Keratinocyte (primary cell): ENCODE data around the gene UPP2. TPM values are rescaled to one million over a fixed set of nuclear protein-coding genes. Genes with fewer than 3 reads are reported as not detected.

Experiments
- DNase-seq: peaks from one replicate; pipeline ENCODE4 v3.0.0-alpha.2; 2011; ENCODE audit warnings: low read depth, missing footprints, low spot score
- FAIRE-seq: peaks from 2 replicates; lab custom pipeline; 2011; peaks lifted over from hg19 to GRCh38; lab: Jason Lieb, UNC
- H2AFZ ChIP-seq: 2 replicates; pipeline ENCODE4 v1.6.0; 2012; ENCODE audit warnings: low read length, control low read depth, inconsistent platforms; ENCODE audit not compliant: control insufficient read depth
- H3K27ac ChIP-seq: 2 replicates; pipeline ENCODE4 v1.5.1; 2011; ENCODE audit warnings: low read length; ENCODE audit not compliant: control insufficient read depth, insufficient read depth
- H3K27me3 ChIP-seq: 3 replicates; pipeline ENCODE4 v1.6.0; 2011; ENCODE audit warnings: low read length; ENCODE audit not compliant: control insufficient read depth, insufficient read depth; ENCODE audit errors: extremely low read depth
- H3K36me3 ChIP-seq, 2 experiments: 2 replicates in 1 of 2; 3 replicates in 1 of 2; pipeline ENCODE4 v1.5.1; 2011; ENCODE audit warnings: low read length in 2 of 2, mild to moderate bottlenecking in 1 of 2; ENCODE audit not compliant: control insufficient read depth in 2 of 2, insufficient read depth in 2 of 2; ENCODE audit errors: extremely low read depth in 1 of 2
- H3K4me1 ChIP-seq: 3 replicates; pipeline ENCODE4 v1.5.1; 2011; ENCODE audit warnings: low read length; ENCODE audit not compliant: control insufficient read depth, insufficient read depth; ENCODE audit errors: extremely low read depth
- H3K4me2 ChIP-seq: 3 replicates; pipeline ENCODE4 v1.6.0; 2011; ENCODE audit warnings: low read depth, low read length; ENCODE audit not compliant: control insufficient read depth, insufficient read depth; ENCODE audit errors: extremely low read depth
- H3K4me3 ChIP-seq, 3 experiments: fragments of 200-600 bp in 1 of 3; sonication (generic) in 1 of 3; 2 replicates in 2 of 3; 3 replicates in 1 of 3; pipeline ENCODE4 v1.5.1; 2011 to 2016; ENCODE audit warnings: low read length in 3 of 3, mild to moderate bottlenecking in 3 of 3, control low read depth in 2 of 3, inconsistent platforms in 1 of 3, low read depth in 1 of 3, mixed read lengths in 1 of 3, mixed run types in 1 of 3, moderate library complexity in 1 of 3; ENCODE audit not compliant: control insufficient read depth in 2 of 3, insufficient read depth in 2 of 3; ENCODE audit errors: extremely low read depth in 1 of 3
- H3K79me2 ChIP-seq: 2 replicates; pipeline ENCODE4 v1.6.0; 2012; ENCODE audit warnings: low read length; ENCODE audit not compliant: control insufficient read depth, insufficient read depth
- H3K9ac ChIP-seq: 3 replicates; pipeline ENCODE4 v1.6.0; 2011; ENCODE audit warnings: low read length; ENCODE audit not compliant: control insufficient read depth, insufficient read depth; ENCODE audit errors: extremely low read depth
- H3K9me1 ChIP-seq: 3 replicates; pipeline ENCODE4 v1.6.0; 2011; ENCODE audit warnings: low read length; ENCODE audit not compliant: control insufficient read depth, insufficient read depth; ENCODE audit errors: extremely low read depth
- H3K9me3 ChIP-seq: 2 replicates; pipeline ENCODE4 v1.5.1; 2012; ENCODE audit warnings: low read depth, low read length; ENCODE audit not compliant: control insufficient read depth
- H4K20me1 ChIP-seq: 3 replicates; pipeline ENCODE4 v1.6.0; 2011; ENCODE audit warnings: low read length; ENCODE audit not compliant: control insufficient read depth, insufficient read depth; ENCODE audit errors: extremely low read depth
- EZH2 ChIP-seq: IDR thresholded peaks from one replicate; pipeline ENCODE4 v1.6.1; 2012; ENCODE audit warnings: inconsistent platforms, mild to moderate bottlenecking, low read length, moderate library complexity
- dilution Hi-C: fragments of 300-500 bp; cut with MboI; formaldehyde crosslinking; loops from one replicate; pipeline ENCODE4 v1.7.0; 2020; ENCODE audit warnings: low sequenced_read_pairs; ENCODE audit not compliant: extremely low pct_ligation_motif_present
- polyA plus RNA-seq, 5 experiments: library from polyadenylated mRNA; depleted of rRNA in 3 of 5; stranded (reverse) in 3 of 5; stranded (forward) in 1 of 5; unstranded in 1 of 5; fragments of >200 nt; gene quantifications; 1 replicate in 1 of 5; 2 replicates in 3 of 5; 3 replicates in 1 of 5; pipeline versions ENCODE4 v1.2.1 to v1.2.3, GENCODE V29; 2011 to 2012; ENCODE audit warnings: missing spikeins in 2 of 5, low read depth in 1 of 5, low replicate concordance in 1 of 5
- TF ChIP-seq, protein P1 (sequence below), 3 experiments: IDR thresholded peaks in 1 of 3; conservative IDR thresholded peaks in 1 of 3; optimal IDR thresholded peaks in 1 of 3; 2 replicates in 2 of 3; 3 replicates in 1 of 3; pipeline versions ENCODE3 to v1.5.1; 2011; ENCODE audit warnings: low read length in 3 of 3, mild to moderate bottlenecking in 3 of 3, moderate library complexity in 2 of 3, control low read depth in 1 of 3, inconsistent platforms in 1 of 3; ENCODE audit not compliant: insufficient read depth in 2 of 3; ENCODE audit errors: extremely low read depth in 1 of 3

UPP2 gene
- polyA plus RNA-seq, 1 donor (not counting 4 experiments of a cell fraction or from before 2014, with no cell fraction given), result not detected

- DNase-seq (no peak), FAIRE-seq (no peak)
- Histone ChIP-seq H3K36me3 (no peaks in the 10 kb centered on the region), H3K9ac (no peak overlapping the region), H3K79me2 (no peaks in the 10 kb centered on the region), H3K9me3 (no peaks in the 10 kb centered on the region), H3K4me3 (no peak overlapping the region), H2AFZ (no peak overlapping the region), H3K27me3 (peaks cover 3% of the 10 kb centered on the region), H3K27ac (no peak overlapping the region), H4K20me1 (no peaks in the 10 kb centered on the region), H3K4me2 (no peak overlapping the region), H3K9me1 (no peaks in the 10 kb centered on the region), H3K4me1 (no peaks in the 10 kb centered on the region)
- dilution Hi-C loops, result no loop called here
- TF ChIP-seq, protein P1, sequence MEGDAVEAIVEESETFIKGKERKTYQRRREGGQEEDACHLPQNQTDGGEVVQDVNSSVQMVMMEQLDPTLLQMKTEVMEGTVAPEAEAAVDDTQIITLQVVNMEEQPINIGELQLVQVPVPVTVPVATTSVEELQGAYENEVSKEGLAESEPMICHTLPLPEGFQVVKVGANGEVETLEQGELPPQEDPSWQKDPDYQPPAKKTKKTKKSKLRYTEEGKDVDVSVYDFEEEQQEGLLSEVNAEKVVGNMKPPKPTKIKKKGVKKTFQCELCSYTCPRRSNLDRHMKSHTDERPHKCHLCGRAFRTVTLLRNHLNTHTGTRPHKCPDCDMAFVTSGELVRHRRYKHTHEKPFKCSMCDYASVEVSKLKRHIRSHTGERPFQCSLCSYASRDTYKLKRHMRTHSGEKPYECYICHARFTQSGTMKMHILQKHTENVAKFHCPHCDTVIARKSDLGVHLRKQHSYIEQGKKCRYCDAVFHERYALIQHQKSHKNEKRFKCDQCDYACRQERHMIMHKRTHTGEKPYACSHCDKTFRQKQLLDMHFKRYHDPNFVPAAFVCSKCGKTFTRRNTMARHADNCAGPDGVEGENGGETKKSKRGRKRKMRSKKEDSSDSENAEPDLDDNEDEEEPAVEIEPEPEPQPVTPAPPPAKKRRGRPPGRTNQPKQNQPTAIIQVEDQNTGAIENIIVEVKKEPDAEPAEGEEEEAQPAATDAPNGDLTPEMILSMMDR (optimal IDR thresholded peaks at IDR 0.05 in 1 of 3, IDR thresholded peaks at IDR 0.05 in 1 of 3, conservative IDR thresholded peaks at IDR 0.05 in 1 of 3; ENCODE audit: extremely low read depth in 1 of 3, insufficient read depth in 2 of 3, low read length in 3 of 3), result no peak
- TF ChIP-seq EZH2, result no peak
Measured at GRCh38 chr2:158120664-158121641, 19.3 kb downstream of the UPP2 start.

- Histone ChIP-seq H3K36me3 (no peaks in the 10 kb centered on the region), H3K9me1 (no peaks in the 10 kb centered on the region), H3K27me3 (peaks cover 16% of the 10 kb centered on the region), H3K9me3 (no peaks in the 10 kb centered on the region), H3K4me3 (no peak overlapping the region), H3K4me2 (no peak overlapping the region), H3K9ac (no peak overlapping the region), H3K27ac (no peak overlapping the region), H3K4me1 (no peaks in the 10 kb centered on the region), H2AFZ (no peak overlapping the region), H3K79me2 (no peaks in the 10 kb centered on the region), H4K20me1 (no peaks in the 10 kb centered on the region)
- dilution Hi-C loops, result no loop called here
- DNase-seq (no peak), FAIRE-seq (no peak)
- TF ChIP-seq, protein P1 (optimal IDR thresholded peaks at IDR 0.05 in 1 of 3, IDR thresholded peaks at IDR 0.05 in 1 of 3, conservative IDR thresholded peaks at IDR 0.05 in 1 of 3; ENCODE audit: extremely low read depth in 1 of 3, insufficient read depth in 2 of 3, low read length in 3 of 3), result no peak
- TF ChIP-seq EZH2, result no peak
Measured at GRCh38 chr2:158124896-158125295, 23.2 kb downstream of the UPP2 start.
